HepG2 (cell line): ENCODE results near the gene RAB14. TPM values are rescaled to one million over a fixed set of nuclear protein-coding genes. Genes with fewer than 3 reads are reported as not detected.

ENCODE experiments used
- AHDC1 ChIP-seq: sonication (generic); formaldehyde crosslinking; IDR thresholded peaks from 2 replicates; pipeline ENCODE4 v1.5.1; 2020; ENCODE audit warnings: mild to moderate bottlenecking, missing genetic modification reagents, borderline replicate concordance
- AKAP8 ChIP-seq: sonication (generic); formaldehyde crosslinking; IDR thresholded peaks from 2 replicates; pipeline ENCODE4 v1.5.1; 2020; ENCODE audit warnings: mild to moderate bottlenecking, missing genetic modification reagents
- LCORL ChIP-seq, 2 experiments: fragments of 450-650 bp in 1 of 2; sonication (generic) in 1 of 2; formaldehyde crosslinking in 1 of 2; IDR thresholded peaks; 2 replicates each; pipeline versions ENCODE4 v1.5.0 to v1.6.1; 2017 to 2020; ENCODE audit warnings: antibody characterized with exemption in 1 of 2, missing genetic modification reagents in 1 of 2
- POGZ ChIP-seq: sonication (generic); formaldehyde crosslinking; IDR thresholded peaks from 2 replicates; pipeline ENCODE4 v1.4.0; 2020; ENCODE audit warnings: mild to moderate bottlenecking, missing genetic modification reagents
- SP4 ChIP-seq: sonication (generic); formaldehyde crosslinking; IDR thresholded peaks from 2 replicates; pipeline ENCODE4 v1.8.1; 2023; ENCODE audit warnings: mild to moderate bottlenecking, missing genetic modification reagents
- TCF12 ChIP-seq, 2 experiments: fragments of 450-650 bp in 1 of 2; sonication (generic) in 1 of 2; formaldehyde crosslinking in 1 of 2; IDR thresholded peaks; 2 replicates each; pipeline versions ENCODE4 v1.6.1 to v1.8.0; 2017 to 2022; ENCODE audit warnings: antibody characterized with exemption in 1 of 2, mild to moderate bottlenecking in 1 of 2, missing genetic modification reagents in 1 of 2, moderate library complexity in 1 of 2
- UBTF ChIP-seq: sonication (generic); formaldehyde crosslinking; IDR thresholded peaks from 2 replicates; pipeline ENCODE4 v1.4.0; 2020; ENCODE audit warnings: mild to moderate bottlenecking, missing genetic modification reagents
- XRCC5 ChIP-seq: fragments of 200-400 bp; formaldehyde crosslinking; optimal IDR thresholded peaks from 2 replicates; pipeline ENCODE3; 2017; ENCODE audit warnings: mild to moderate bottlenecking, low read length
- ZNF317 ChIP-seq: sonication (generic); formaldehyde crosslinking; IDR thresholded peaks from 2 replicates; pipeline ENCODE4 v1.5.0; 2020; ENCODE audit warnings: mild to moderate bottlenecking, missing genetic modification reagents
- polyA plus RNA-seq, 8 experiments: library from polyadenylated mRNA; depleted of rRNA in 3 of 8; stranded (reverse) in 7 of 8; unstranded in 1 of 8; fragments of >200 nt; fragmentation: Illumina TruSeq in 4 of 8; extraction: Trizol in 4 of 8; gene quantifications; 2 replicates each; pipeline versions ENCODE4 v1.2.1 to v1.2.3, GENCODE V29; 2011 to 2016; ENCODE audit warnings: low read depth in 4 of 8, missing spikeins in 1 of 8, mixed read lengths in 1 of 8; ENCODE audit not compliant: insufficient read depth in 1 of 8
- total RNA-seq, 5 experiments: library from RNA; depleted of rRNA; stranded (reverse); fragments of >200 nt; fragmentation: Illumina TruSeq; extraction: Trizol; gene quantifications; 2 replicates each; pipeline ENCODE4 v1.2.3, GENCODE V29; 2016; ENCODE audit warnings: low read depth in 1 of 5
- TF ChIP-seq, protein P1 (sequence below): sonication (generic); formaldehyde crosslinking; IDR thresholded peaks from 2 replicates; pipeline ENCODE4 v1.8.1; 2023; ENCODE audit warnings: mild to moderate bottlenecking, missing genetic modification reagents

RAB14 gene
- total and polyA plus RNA-seq, 2 of the 13 experiments (the other 11 are each of a cell fraction or from before 2014, with no cell fraction given) = 17.4 to 19.3 TPM

GRCh38 chr9:121178676-121179372 is 22.8 kb downstream of the RAB14 start (continued):
- TF ChIP-seq AHDC1 (CRISPR knock-in tag) (no peak), SP4 (CRISPR knock-in tag) (no peak), XRCC5 (no peak), ZNF317 (CRISPR knock-in tag) (0 out of 2 replicates have a peak, but pooled peaks have one; percentile 11), LCORL (IDR thresholded peaks at IDR 0.05) (no peak), LCORL (CRISPR knock-in tag; IDR thresholded peaks at IDR 0.05) (no peak), TCF12 (IDR thresholded peaks at IDR 0.05) (no peak), TCF12 (CRISPR knock-in tag; IDR thresholded peaks at IDR 0.05) (no peak), POGZ (CRISPR knock-in tag) (no peak), AKAP8 (CRISPR knock-in tag) (no peak), UBTF (CRISPR knock-in tag) (no peak)
- TF ChIP-seq, protein P1, sequence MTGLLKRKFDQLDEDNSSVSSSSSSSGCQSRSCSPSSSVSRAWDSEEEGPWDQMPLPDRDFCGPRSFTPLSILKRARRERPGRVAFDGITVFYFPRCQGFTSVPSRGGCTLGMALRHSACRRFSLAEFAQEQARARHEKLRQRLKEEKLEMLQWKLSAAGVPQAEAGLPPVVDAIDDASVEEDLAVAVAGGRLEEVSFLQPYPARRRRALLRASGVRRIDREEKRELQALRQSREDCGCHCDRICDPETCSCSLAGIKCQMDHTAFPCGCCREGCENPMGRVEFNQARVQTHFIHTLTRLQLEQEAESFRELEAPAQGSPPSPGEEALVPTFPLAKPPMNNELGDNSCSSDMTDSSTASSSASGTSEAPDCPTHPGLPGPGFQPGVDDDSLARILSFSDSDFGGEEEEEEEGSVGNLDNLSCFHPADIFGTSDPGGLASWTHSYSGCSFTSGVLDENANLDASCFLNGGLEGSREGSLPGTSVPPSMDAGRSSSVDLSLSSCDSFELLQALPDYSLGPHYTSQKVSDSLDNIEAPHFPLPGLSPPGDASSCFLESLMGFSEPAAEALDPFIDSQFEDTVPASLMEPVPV (CRISPR knock-in tag) = no peak
